GM12878 (cell line): ENCODE measurements around the gene WNT9A. TPM values are rescaled to one million over a fixed set of nuclear protein-coding genes. Genes with fewer than 3 reads are reported as not detected.

Experiments used
- ATAC-seq: fragments of 200-7000 bp; cut with Tn5 transposase; 3 replicates; pipeline ENCODE4 v1.9.1; 2020; ENCODE audit warnings: mild to moderate bottlenecking, moderate library complexity
- BruUV-seq: library from RNA; stranded (reverse); fragments of 400-500 nt; replicated peaks from 2 replicates; lab custom pipeline; 2021; lab: Mats Ljungman, UMichigan
- CTCF ChIA-PET: fragments of 300-600 bp; sonication (Branson Sonifier 250); formaldehyde crosslinking; extraction: SDS; loops from one replicate; lab custom pipeline; 2021; ENCODE audit warnings: inconsistent platforms; lab: Yijun Ruan, JAX
- POLR2A ChIA-PET: fragments of 350-600 bp; formaldehyde crosslinking; extraction: SDS; loops from one replicate; lab custom pipeline; 2021; ENCODE audit warnings: inconsistent platforms; lab: Charles Lee
- RAD21 ChIA-PET: fragments of 300-600 bp; sonication (Branson Sonifier 250); formaldehyde crosslinking; loops from one replicate; lab custom pipeline; 2023; ENCODE audit warnings: antibody characterized with exemption; ENCODE audit not compliant: unreplicated experiment; lab: Charles Lee
- SMC1A ChIA-PET: fragments of 300-600 bp; sonication (Branson Sonifier 250); formaldehyde crosslinking; loops from one replicate; lab custom pipeline; 2023; ENCODE audit not compliant: unreplicated experiment, uncharacterized antibody; lab: Charles Lee
- DNase-seq: peaks from one replicate; pipeline ENCODE4 v3.0.0-alpha.2; 2011; ENCODE audit warnings: low read depth, low spot score
- FAIRE-seq: peaks from 3 replicates; lab custom pipeline; 2011; peaks lifted over from hg19 to GRCh38; lab: Jason Lieb, UNC
- H2AFZ ChIP-seq: 2 replicates; pipeline ENCODE4 v1.6.0; 2011; ENCODE audit warnings: low read depth, low read length, control low read depth; ENCODE audit not compliant: control insufficient read depth
- H3K27ac ChIP-seq: 2 replicates; pipeline ENCODE4 v1.5.1; 2011; ENCODE audit warnings: control low read depth; ENCODE audit not compliant: control insufficient read depth, insufficient read depth
- H3K27me3 ChIP-seq, 2 experiments: replicated peaks in 1 of 2; 2 replicates each; pipeline versions ENCODE4 v1.6.0 to v1.6.1; 2011; ENCODE audit warnings: low read length in 1 of 2; ENCODE audit not compliant: control insufficient read depth in 2 of 2, insufficient read depth in 2 of 2
- H3K36me3 ChIP-seq, 2 experiments: 2 replicates each; pipeline ENCODE4 v1.5.1; 2011; ENCODE audit warnings: low read length in 1 of 2; ENCODE audit not compliant: control insufficient read depth in 2 of 2, insufficient read depth in 2 of 2
- H3K4me1 ChIP-seq: 2 replicates; pipeline ENCODE4 v1.6.1; 2011; ENCODE audit warnings: mild to moderate bottlenecking, low read length, moderate library complexity, mixed read lengths; ENCODE audit not compliant: control insufficient read depth, insufficient read depth
- H3K4me2 ChIP-seq: 2 replicates; pipeline ENCODE4 v1.6.0; 2011; ENCODE audit warnings: control low read depth; ENCODE audit not compliant: control insufficient read depth, insufficient read depth
- H3K4me3 ChIP-seq: fragments of 200-600 bp; sonication (generic); 2 replicates; pipeline ENCODE4 v1.5.1; 2016
- H3K79me2 ChIP-seq: 2 replicates; pipeline ENCODE4 v1.6.0; 2011; ENCODE audit warnings: low read length; ENCODE audit not compliant: control insufficient read depth, insufficient read depth
- H3K9ac ChIP-seq: 2 replicates; pipeline ENCODE4 v1.8.0; 2011; ENCODE audit warnings: low read length, control low read depth, mixed read lengths; ENCODE audit not compliant: control insufficient read depth, insufficient read depth
- H3K9me3 ChIP-seq: replicated peaks from 3 replicates; pipeline ENCODE4 v1.5.1; 2011; ENCODE audit warnings: mild to moderate bottlenecking, low read length; ENCODE audit not compliant: control insufficient read depth, insufficient read depth
- H4K20me1 ChIP-seq: 2 replicates; pipeline ENCODE4 v1.6.0; 2011; ENCODE audit not compliant: control insufficient read depth, insufficient read depth
- ASH2L ChIP-seq: fragments of 300-600, 200-600 bp; sonication (generic); IDR thresholded peaks from 2 replicates; pipeline ENCODE4 v1.6.1; 2017; ENCODE audit warnings: low read depth, mild to moderate bottlenecking, borderline replicate concordance
- BCL3 ChIP-seq: IDR thresholded peaks from 2 replicates; pipeline ENCODE4 v1.6.1; 2011; ENCODE audit warnings: borderline replicate concordance, low read depth, mild to moderate bottlenecking, moderate library complexity, low read length; ENCODE audit not compliant: insufficient read depth, poor library complexity, severe bottlenecking
- CBFB ChIP-seq: IDR thresholded peaks from 2 replicates; pipeline ENCODE4 v1.6.1; 2016; ENCODE audit warnings: antibody characterized with exemption, low read depth
- E2F4 ChIP-seq: IDR thresholded peaks from 2 replicates; pipeline ENCODE4 v1.6.1; 2012; ENCODE audit warnings: low read depth, low read length, improper control_type of control experiment
- FOXM1 ChIP-seq: IDR thresholded peaks from 2 replicates; pipeline ENCODE4 v1.6.1; 2012; ENCODE audit warnings: low read depth, mild to moderate bottlenecking, inconsistent platforms, low read length, moderate library complexity
- GABPA ChIP-seq: IDR thresholded peaks from 2 replicates; pipeline ENCODE4 v1.6.1; 2014; ENCODE audit warnings: antibody characterized with exemption, low read depth, mild to moderate bottlenecking, inconsistent platforms
- IRF4 ChIP-seq: IDR thresholded peaks from 2 replicates; pipeline ENCODE4 v1.6.1; 2011; ENCODE audit warnings: low read depth, low read length
- KDM1A ChIP-seq: fragments of 200-600 bp; sonication (generic); IDR thresholded peaks from 2 replicates; pipeline ENCODE4 v1.6.1; 2016; ENCODE audit warnings: borderline replicate concordance
- MTA3 ChIP-seq: IDR thresholded peaks from 2 replicates; pipeline ENCODE4 v1.6.1; 2012; ENCODE audit warnings: low read length, inconsistent platforms, borderline replicate concordance
- NRF1 ChIP-seq: conservative IDR thresholded peaks from 2 replicates; pipeline ENCODE4 v1.6.1; 2011; ENCODE audit warnings: mild to moderate bottlenecking, low read depth, low read length, improper control_type of control experiment
- PAX5 ChIP-seq: IDR thresholded peaks from 2 replicates; pipeline ENCODE4 v1.6.1; 2011; ENCODE audit warnings: low read depth, low read length, borderline replicate concordance
- PML ChIP-seq: IDR thresholded peaks from 2 replicates; pipeline ENCODE4 v1.6.1; 2012; ENCODE audit warnings: low read length, inconsistent platforms
- SP1 ChIP-seq: IDR thresholded peaks from one replicate; pipeline ENCODE4 v1.6.1; 2011; ENCODE audit warnings: low read depth, low read length
- SREBF2 ChIP-seq: IDR thresholded peaks from 2 replicates; pipeline ENCODE4 v1.6.1; 2012; ENCODE audit warnings: mild to moderate bottlenecking, low read length
- WRNIP1 ChIP-seq: IDR thresholded peaks from 2 replicates; pipeline ENCODE4 v1.6.1; 2011; ENCODE audit warnings: low read depth, low read length, improper control_type of control experiment, borderline replicate concordance
- ZNF274 ChIP-seq: IDR thresholded peaks from one replicate; pipeline ENCODE4 v1.8.0; 2011; ENCODE audit not compliant: insufficient read length, insufficient read depth
- WGBS: methylation state at CpG from one replicate; pipeline ENCODE4 v1.1.6; 2016; ENCODE audit warnings: low lambda C conversion rate; ENCODE audit not compliant: insufficient replicate concordance, insufficient coverage; ENCODE audit errors: missing lambda C conversion rate; 5-methylcytosine and 5-hydroxymethylcytosine counted together
- in situ Hi-C: fragments of 300-500 bp; cut with MboI; formaldehyde crosslinking; loops from 9 replicates; pipeline ENCODE4 v1.14.3; 2018; ENCODE audit warnings: mixed read lengths
- intact Hi-C: fragments of 100-400 bp; cut with micrococcal nuclease; formaldehyde crosslinking; loops from one replicate; pipeline ENCODE4 v1.14.2; 2022; ENCODE audit not compliant: unreplicated experiment
- polyA plus RNA-seq, 11 experiments: library from polyadenylated mRNA; depleted of rRNA in 4 of 11; unstranded in 6 of 11; stranded (reverse) in 5 of 11; fragments of >200 nt; fragmentation: Nextera tagmentation in 4 of 11; fragmentation: Illumina TruSeq in 1 of 11; extraction: Ambion mirVana in 4 of 11; extraction: Trizol in 1 of 11; gene quantifications; 1 replicate in 1 of 11; 2 replicates in 10 of 11; pipeline versions ENCODE4 v1.2.1 to v1.2.3, GENCODE V29; 2011 to 2016; ENCODE audit warnings: inconsistent platforms in 2 of 11, missing spikeins in 2 of 11, low read depth in 1 of 11
- total RNA-seq, 4 experiments: library from RNA; depleted of rRNA in 3 of 4; stranded (reverse); fragments of >200 nt in 3 of 4; fragmentation: Illumina TruSeq in 1 of 4; extraction: Trizol in 1 of 4; gene quantifications; 2 replicates each; pipeline versions ENCODE4 v1.2.1 to v1.2.3, GENCODE V29; 2013 to 2021
- TF ChIP-seq, protein P1 (sequence below): fragments of 450-650 bp; IDR thresholded peaks from 2 replicates; pipeline ENCODE4 v1.6.1; 2017; ENCODE audit warnings: mild to moderate bottlenecking, low read depth, inconsistent platforms; ENCODE audit not compliant: poor library complexity, severe bottlenecking

The WNT9A gene
- total and polyA plus RNA-seq, 10 of the 15 experiments (the other 5 are each of a cell fraction or from before 2014, with no cell fraction given): not detected

GRCh38 chr1:227924168-227924832 is 23.4 kb downstream of the WNT9A start:
- no peak for FAIRE-seq
- in situ Hi-C loops (no loop called here), intact Hi-C loops (no loop called here)
- Histone ChIP-seq H4K20me1 (no peaks in the 10 kb centered on the region), H3K4me2 (no peak overlapping the region), H3K9ac (no peak overlapping the region), H3K36me3 (no peaks in the 10 kb centered on the region), H3K4me1 (no peaks in the 10 kb centered on the region), H3K9me3 (no peaks in the 10 kb centered on the region), H3K27me3 (no peaks in the 10 kb centered on the region), H3K79me2 (no peaks in the 10 kb centered on the region), H2AFZ (no peak overlapping the region), H3K27ac (no peak overlapping the region), H3K4me3 (no peak overlapping the region)
- no peak for ATAC-seq
- CTCF ChIA-PET: no interaction called here
- no TSS peak for BruUV-seq
- RAD21 ChIA-PET: no interaction called here
- SMC1A ChIA-PET: no interaction called here
- WGBS: 46% methylated on average over 23 of the region's 24 CpGs
- POLR2A ChIA-PET: no interaction called here
- no peak for DNase-seq
- TF ChIP-seq ZNF274 (no peak), GABPA (no peak), PML (no peak), SREBF2 (no peak), NRF1 (no peak), ASH2L (no peak), KDM1A (no peak), CBFB (no peak), PAX5 (no peak), E2F4 (no peak), FOXM1 (no peak), MTA3 (no peak), IRF4 (no peak), SP1 (no peak), BCL3 (no peak), WRNIP1 (no peak)
- TF ChIP-seq, protein P1, sequence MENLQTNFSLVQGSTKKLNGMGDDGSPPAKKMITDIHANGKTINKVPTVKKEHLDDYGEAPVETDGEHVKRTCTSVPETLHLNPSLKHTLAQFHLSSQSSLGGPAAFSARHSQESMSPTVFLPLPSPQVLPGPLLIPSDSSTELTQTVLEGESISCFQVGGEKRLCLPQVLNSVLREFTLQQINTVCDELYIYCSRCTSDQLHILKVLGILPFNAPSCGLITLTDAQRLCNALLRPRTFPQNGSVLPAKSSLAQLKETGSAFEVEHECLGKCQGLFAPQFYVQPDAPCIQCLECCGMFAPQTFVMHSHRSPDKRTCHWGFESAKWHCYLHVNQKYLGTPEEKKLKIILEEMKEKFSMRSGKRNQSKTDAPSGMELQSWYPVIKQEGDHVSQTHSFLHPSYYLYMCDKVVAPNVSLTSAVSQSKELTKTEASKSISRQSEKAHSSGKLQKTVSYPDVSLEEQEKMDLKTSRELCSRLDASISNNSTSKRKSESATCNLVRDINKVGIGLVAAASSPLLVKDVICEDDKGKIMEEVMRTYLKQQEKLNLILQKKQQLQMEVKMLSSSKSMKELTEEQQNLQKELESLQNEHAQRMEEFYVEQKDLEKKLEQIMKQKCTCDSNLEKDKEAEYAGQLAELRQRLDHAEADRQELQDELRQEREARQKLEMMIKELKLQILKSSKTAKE: no peak
